Coronary artery (tissue), 2 donors: Measurements from ENCODE around the gene TSPAN4.

Source experiments
- DNase-seq: peaks from one replicate; pipeline ENCODE4 v3.0.0-alpha.2; 2017; ENCODE audit warnings: low spot score
- H3K27ac ChIP-seq, 2 donors: fragments of 200-600 bp; sonication (generic); one replicate each; pipeline ENCODE4 v1.5.1; 2016 to 2019
- H3K4me3 ChIP-seq: fragments of 200-600 bp; sonication (generic); 2 replicates; pipeline ENCODE4 v1.5.1; 2016; ENCODE audit warnings: mild to moderate bottlenecking, moderate library complexity
- TF ChIP-seq, protein P1 (sequence below): fragments of 200-600 bp; sonication (generic); IDR thresholded peaks from one replicate; pipeline ENCODE4 v1.5.1; 2019; ENCODE audit warnings: antibody characterized with exemption

TSPAN4 gene

DNA sequence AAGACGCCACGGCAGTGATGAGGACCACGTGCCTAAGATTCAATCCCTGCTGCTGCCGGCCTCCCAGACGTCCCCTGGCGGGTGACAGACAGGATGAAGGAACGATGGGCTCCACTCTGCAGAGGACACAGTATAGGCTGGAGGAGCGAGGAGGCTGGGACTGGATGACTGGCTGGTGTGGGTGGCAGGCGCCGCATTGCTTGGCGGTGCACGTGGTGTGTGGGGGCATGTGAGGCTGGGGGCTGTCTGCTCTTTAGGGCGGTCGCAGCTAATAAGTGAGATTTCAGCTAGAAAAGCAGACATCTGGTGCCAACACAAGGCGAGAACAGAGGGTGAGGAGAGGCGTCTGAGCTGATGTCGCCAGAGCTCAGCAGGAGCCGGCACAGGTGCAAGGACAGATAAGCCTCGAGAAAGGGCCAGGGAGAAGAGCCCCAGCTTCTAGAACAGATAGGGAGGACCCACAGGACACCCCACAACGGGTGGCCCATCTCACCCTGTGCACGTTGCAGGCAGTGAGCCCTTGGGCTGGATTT lies 33.2 kb downstream of the TSPAN4 start:
- TF ChIP-seq, protein P1, sequence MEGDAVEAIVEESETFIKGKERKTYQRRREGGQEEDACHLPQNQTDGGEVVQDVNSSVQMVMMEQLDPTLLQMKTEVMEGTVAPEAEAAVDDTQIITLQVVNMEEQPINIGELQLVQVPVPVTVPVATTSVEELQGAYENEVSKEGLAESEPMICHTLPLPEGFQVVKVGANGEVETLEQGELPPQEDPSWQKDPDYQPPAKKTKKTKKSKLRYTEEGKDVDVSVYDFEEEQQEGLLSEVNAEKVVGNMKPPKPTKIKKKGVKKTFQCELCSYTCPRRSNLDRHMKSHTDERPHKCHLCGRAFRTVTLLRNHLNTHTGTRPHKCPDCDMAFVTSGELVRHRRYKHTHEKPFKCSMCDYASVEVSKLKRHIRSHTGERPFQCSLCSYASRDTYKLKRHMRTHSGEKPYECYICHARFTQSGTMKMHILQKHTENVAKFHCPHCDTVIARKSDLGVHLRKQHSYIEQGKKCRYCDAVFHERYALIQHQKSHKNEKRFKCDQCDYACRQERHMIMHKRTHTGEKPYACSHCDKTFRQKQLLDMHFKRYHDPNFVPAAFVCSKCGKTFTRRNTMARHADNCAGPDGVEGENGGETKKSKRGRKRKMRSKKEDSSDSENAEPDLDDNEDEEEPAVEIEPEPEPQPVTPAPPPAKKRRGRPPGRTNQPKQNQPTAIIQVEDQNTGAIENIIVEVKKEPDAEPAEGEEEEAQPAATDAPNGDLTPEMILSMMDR = no peak
- Histone ChIP-seq H3K4me3 (no peak overlapping the region), H3K27ac (no peak overlapping the region)
- DNase-seq = no peak

DNA sequence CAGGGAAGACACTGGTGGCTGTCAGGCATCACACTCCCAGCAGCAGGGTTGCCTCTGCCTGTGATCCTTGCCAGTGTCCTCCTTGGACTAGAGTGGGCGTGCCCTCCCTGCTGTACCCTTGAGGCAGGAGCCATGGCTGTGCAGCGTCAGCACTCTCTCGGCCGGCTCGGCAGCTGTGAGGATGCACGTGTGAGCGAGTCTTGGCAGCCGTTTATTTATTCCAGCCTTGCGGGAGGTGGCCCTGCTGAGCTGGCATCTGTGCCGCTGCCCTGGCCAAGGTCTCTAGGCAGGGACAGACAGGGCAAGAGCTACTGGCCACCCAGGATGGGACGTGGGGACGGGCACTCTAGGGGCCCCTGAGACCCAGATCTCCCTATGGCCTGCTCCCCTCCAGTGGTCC lies 33.9 kb downstream of the TSPAN4 start:
- H3K4me3 ChIP-seq = no peak overlapping the region

DNA sequence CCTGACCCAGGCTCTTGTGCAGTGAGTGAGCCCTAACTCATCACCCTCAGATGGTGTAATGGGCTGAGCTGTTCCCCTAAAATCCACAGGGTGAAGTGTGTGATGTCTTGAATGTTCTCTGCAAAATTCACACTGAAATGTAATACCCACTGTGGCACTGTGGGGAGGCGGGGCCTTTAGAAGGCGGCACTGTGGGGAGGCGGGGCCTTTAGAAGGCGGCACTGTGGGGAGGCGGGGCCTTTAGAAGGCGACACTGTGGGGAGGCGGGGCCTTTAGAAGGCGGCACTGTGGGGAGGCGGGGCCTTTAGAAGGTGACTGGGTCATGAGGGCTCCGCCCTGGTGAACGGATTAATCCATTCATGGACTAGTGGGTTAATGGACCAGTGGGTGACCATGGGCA lies 34.9 kb downstream of the TSPAN4 start:
- Histone ChIP-seq H3K4me3 (no peak overlapping the region), H3K27ac (no peak overlapping the region)
- DNase-seq = no peak
- TF ChIP-seq, protein P1 = no peak

More for the DNA sequence above, 33.9 kb downstream of the TSPAN4 start:
- no peak for DNase-seq
- H3K27ac ChIP-seq = no peak overlapping the region
- TF ChIP-seq, protein P1 = no peak

DNA sequence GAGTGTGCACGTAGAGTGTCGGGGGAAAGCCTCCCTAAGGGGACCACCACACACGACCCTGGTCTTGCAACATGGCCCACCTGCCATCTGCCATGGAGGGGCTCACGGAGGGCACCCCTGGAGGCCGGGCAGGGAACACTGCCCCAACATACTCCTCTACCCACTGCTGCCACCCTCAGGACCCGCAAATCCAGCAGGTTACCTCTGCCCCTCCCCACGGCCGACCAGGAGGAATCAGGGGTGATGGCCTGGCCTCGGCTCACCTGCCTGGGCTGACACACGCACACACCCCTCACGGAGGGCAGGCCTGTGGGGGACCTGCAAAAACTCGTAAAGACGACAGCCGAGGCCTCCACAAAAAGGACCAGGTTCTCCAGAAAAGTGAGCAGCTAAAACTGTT lies 37.8 kb downstream of the TSPAN4 start:
- Histone ChIP-seq H3K4me3 (no peak overlapping the region), H3K27ac (no peak overlapping the region)
- TF ChIP-seq, protein P1 = no peak
- no peak for DNase-seq

DNA sequence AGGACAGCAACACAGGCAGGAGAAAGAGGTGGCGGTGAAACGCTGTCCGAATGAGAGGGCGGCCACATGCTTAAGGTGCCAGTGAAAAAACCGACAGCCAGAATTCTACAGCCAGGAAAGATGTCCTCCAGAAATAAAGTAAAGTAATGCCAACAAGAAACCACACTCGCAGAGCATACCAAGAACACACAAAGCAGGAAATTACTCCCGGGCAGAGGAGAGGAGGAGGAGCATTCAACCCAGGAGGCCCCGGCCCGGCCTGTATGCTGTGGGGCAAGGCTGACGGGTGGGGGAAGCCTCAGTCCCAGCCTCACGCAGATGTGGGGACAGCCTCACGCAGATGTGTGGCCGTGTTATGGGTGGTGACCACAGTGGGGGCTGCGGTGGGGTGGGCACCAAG lies 39.9 kb downstream of the TSPAN4 start:
- no peak overlapping the region for H3K4me3 ChIP-seq
- TF ChIP-seq, protein P1 = no peak
- H3K27ac ChIP-seq = no peak overlapping the region
- DNase-seq = no peak

DNA sequence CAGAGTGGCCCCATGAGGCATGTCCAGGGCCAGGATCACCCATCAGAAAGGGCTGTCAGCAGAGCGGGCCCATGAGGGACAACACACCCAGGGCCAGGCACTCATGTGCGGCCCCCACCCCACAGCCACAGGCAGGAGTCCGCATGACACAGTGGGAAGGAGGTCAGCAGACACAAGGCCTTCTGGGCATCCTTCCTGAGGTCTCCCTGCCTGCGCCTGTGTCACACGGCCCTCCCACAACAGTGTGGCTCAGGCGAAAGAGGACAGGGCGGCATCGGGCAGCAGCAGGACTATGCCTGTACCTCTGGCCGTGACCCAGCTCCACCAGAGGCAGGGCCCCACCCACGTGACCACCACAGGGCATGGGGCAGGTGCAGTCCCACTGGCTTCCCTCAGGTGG lies 40.9 kb downstream of the TSPAN4 start:
- TF ChIP-seq, protein P1 = no peak
- Histone ChIP-seq H3K27ac (no peak overlapping the region), H3K4me3 (no peak overlapping the region)
- DNase-seq = no peak

DNA sequence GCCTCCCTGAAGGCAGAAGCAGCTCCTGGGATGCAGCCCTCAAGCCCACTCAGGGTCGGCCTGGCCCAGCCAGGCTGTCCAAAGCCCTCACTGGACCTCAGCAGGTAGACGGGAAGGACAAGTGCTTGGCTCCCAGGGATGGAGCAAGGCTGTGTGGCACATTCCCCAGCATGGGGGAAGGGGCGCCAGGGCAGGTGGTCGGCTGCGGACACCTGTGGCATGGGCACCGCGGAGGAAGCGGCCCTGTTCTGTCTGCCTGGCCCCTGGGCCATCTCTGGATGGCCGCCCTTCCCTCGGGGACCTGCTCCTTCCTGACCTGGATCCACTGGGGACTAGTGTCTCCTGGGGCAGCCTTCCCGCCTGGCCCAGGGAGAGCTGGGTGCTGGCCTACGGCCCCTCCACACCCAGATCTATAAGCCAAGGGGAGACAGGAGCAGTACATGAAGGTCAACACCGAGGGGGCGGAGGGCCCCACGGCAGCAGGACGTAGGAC lies 42.0 kb downstream of the TSPAN4 start:
- no peak for DNase-seq
- Histone ChIP-seq H3K27ac (no peak overlapping the region), H3K4me3 (no peak overlapping the region)
- TF ChIP-seq, protein P1 = no peak
